B cell (primary cell): ENCODE data around the gene FRS3. TPM values are rescaled to one million over a fixed set of nuclear protein-coding genes. Genes with fewer than 3 reads are reported as not detected.

Experiments
- ATAC-seq: fragments of 200-7000 bp; cut with Tn5 transposase; one replicate; pipeline ENCODE4 v1.10.0; 2021; ENCODE audit warnings: low read depth, mild to moderate bottlenecking, moderate number of reproducible peaks, moderate library complexity
- CTCF ChIA-PET: fragments of 350-600 bp; sonication (Branson Sonifier 250); formaldehyde crosslinking; loops from one replicate; lab custom pipeline; 2021; ENCODE audit warnings: antibody characterized with exemption, inconsistent platforms; lab: Charles Lee
- POLR2A ChIA-PET: fragments of 350-600 bp; sonication (Branson Sonifier 250); formaldehyde crosslinking; loops from one replicate; lab custom pipeline; 2021; ENCODE audit warnings: antibody characterized with exemption; lab: Charles Lee
- DNase-seq: peaks from one replicate; pipeline ENCODE4 v3.0.0; 2013
- H2AFZ ChIP-seq: 2 replicates; pipeline ENCODE4 v1.6.1; 2012; ENCODE audit warnings: mild to moderate bottlenecking, low read depth, low read length; ENCODE audit not compliant: insufficient read depth, poor library complexity, severe bottlenecking
- H3K27ac ChIP-seq, 2 donors: 1 replicate in 1 of 2; 2 replicates in 1 of 2; pipeline ENCODE4 v1.5.1; 2012 to 2013; ENCODE audit warnings: low read length in 2 of 2, mild to moderate bottlenecking in 2 of 2, moderate library complexity in 1 of 2
- H3K27me3 ChIP-seq, 4 experiments: fragments of 200-600 bp in 1 of 4; sonication (generic) in 1 of 4; replicated peaks in 1 of 4; 1 replicate in 2 of 4; 2 replicates in 2 of 4; pipeline versions ENCODE4 v1.6.1 to v1.7.0; 2013 to 2016; ENCODE audit warnings: low read length in 3 of 4, mild to moderate bottlenecking in 2 of 4, mixed read lengths in 1 of 4, moderate library complexity in 1 of 4; ENCODE audit not compliant: insufficient read depth in 4 of 4, control insufficient read depth in 3 of 4; ENCODE audit errors: control extremely low read depth in 1 of 4
- H3K36me3 ChIP-seq, 2 experiments: replicated peaks in 1 of 2; 1 replicate in 1 of 2; 2 replicates in 1 of 2; pipeline versions ENCODE4 v1.6.1 to v1.7.1; 2013; ENCODE audit warnings: low read length in 1 of 2; ENCODE audit not compliant: insufficient read depth in 2 of 2, control insufficient read depth in 1 of 2; ENCODE audit errors: control extremely low read depth in 1 of 2, extremely low read depth in 1 of 2
- H3K4me1 ChIP-seq, 2 donors: fragments of 200-600 bp in 1 of 2; sonication (generic) in 1 of 2; 1 replicate in 1 of 2; 2 replicates in 1 of 2; pipeline versions ENCODE4 v1.5.1 to v1.6.1; 2013 to 2017; ENCODE audit warnings: low read length in 2 of 2; ENCODE audit not compliant: control insufficient read depth in 2 of 2, insufficient read depth in 2 of 2
- H3K4me2 ChIP-seq: replicated peaks from 2 replicates; pipeline ENCODE3; 2012; ENCODE audit warnings: mild to moderate bottlenecking, low read depth, low read length; ENCODE audit not compliant: poor library complexity, severe bottlenecking
- H3K4me3 ChIP-seq, 5 experiments: fragments of 200-600 bp in 1 of 5; sonication (generic) in 1 of 5; 1 replicate in 3 of 5; 2 replicates in 2 of 5; pipeline versions ENCODE4 v1.5.1 to v1.7.0; 2011 to 2016; ENCODE audit warnings: low read length in 4 of 5, mild to moderate bottlenecking in 4 of 5, low read depth in 2 of 5, control low read depth in 1 of 5, moderate library complexity in 1 of 5; ENCODE audit not compliant: insufficient read depth in 1 of 5; ENCODE audit errors: control extremely low read depth in 1 of 5, extremely low read depth in 1 of 5
- H3K79me2 ChIP-seq: fragments of 200-600 bp; sonication (generic); one replicate; pipeline ENCODE4 v1.6.0; 2016; ENCODE audit warnings: low read length; ENCODE audit not compliant: control insufficient read depth, insufficient read depth
- H3K9ac ChIP-seq: fragments of 200-600 bp; sonication (generic); 2 replicates; pipeline ENCODE4 v1.6.1; 2017; ENCODE audit warnings: mild to moderate bottlenecking, low read length, moderate library complexity
- H3K9me3 ChIP-seq, 3 donors: one replicate each; pipeline versions ENCODE4 v1.6.1 to v1.7.1; 2013; ENCODE audit warnings: low read length in 2 of 3; ENCODE audit not compliant: control insufficient read depth in 2 of 3, insufficient read depth in 1 of 3; ENCODE audit errors: control extremely low read depth in 1 of 3
- H4K20me1 ChIP-seq: 2 replicates; pipeline ENCODE4 v1.6.0; 2012; ENCODE audit warnings: mild to moderate bottlenecking, low read length; ENCODE audit not compliant: insufficient read depth, control insufficient read depth, poor library complexity, severe bottlenecking
- H3K27ac Mint-ChIP-seq: one replicate; pipeline ENCODE4 v1.8.0; 2021; ENCODE audit warnings: mixed read lengths
- H3K27me3 Mint-ChIP-seq: one replicate; pipeline ENCODE4 v1.8.0; 2021; ENCODE audit warnings: mixed read lengths
- H3K4me1 Mint-ChIP-seq: one replicate; pipeline ENCODE4 v1.8.0; 2021; ENCODE audit warnings: mixed read lengths
- H3K4me3 Mint-ChIP-seq: one replicate; pipeline ENCODE4 v1.8.0; 2021; ENCODE audit warnings: mixed read lengths
- H3K9me3 Mint-ChIP-seq: one replicate; pipeline ENCODE4 v1.8.0; 2022; ENCODE audit warnings: mixed read lengths; ENCODE audit not compliant: insufficient read depth
- CTCF ChIP-seq: fragments of 200-600 bp; IDR thresholded peaks from one replicate; pipeline ENCODE4 v1.8.0; 2022; ENCODE audit warnings: antibody characterized with exemption, mild to moderate bottlenecking
- EZH2 ChIP-seq: IDR thresholded peaks from 2 replicates; pipeline ENCODE4 v1.6.1; 2012; ENCODE audit warnings: borderline replicate concordance, low read depth, mild to moderate bottlenecking, moderate library complexity, low read length; ENCODE audit not compliant: insufficient read depth, poor library complexity, severe bottlenecking
- WGBS: methylation state at CpG from one replicate; pipeline ENCODE4 v1.1.5; 2013; ENCODE audit warnings: missing lambda C conversion rate; ENCODE audit not compliant: insufficient coverage; 5-methylcytosine and 5-hydroxymethylcytosine counted together
- intact Hi-C: fragments of 100-400 bp; cut with micrococcal nuclease; formaldehyde crosslinking; loops from one replicate; pipeline ENCODE4 v1.10.0; 2022
- polyA plus RNA-seq: library from polyadenylated mRNA; depleted of rRNA; stranded (reverse); fragments of >200 nt; gene quantifications from 2 replicates; pipeline ENCODE4 v1.2.3, GENCODE V29; 2012
- total RNA-seq, 2 donors: library from RNA; stranded (reverse); fragments of 120-200 nt in 1 of 2; gene quantifications; 1 replicate in 1 of 2; 2 replicates in 1 of 2; pipeline versions ENCODE4 v1.2.3 to v1.2.4, GENCODE V29; 2013 to 2022

Gene FRS3
- total and polyA plus RNA-seq, 2 donors (not counting 1 experiment from before 2014, with no cell fraction given), result 9.8 to 12.0 TPM

GRCh38 chr6:41758641-41759035 lies 21.1 kb downstream of the FRS3 start:
- WGBS, result 95% methylated on average over 3 of the region's 6 CpGs
- Histone ChIP-seq H3K4me1 (no peaks in the 10 kb centered on the region), H3K27me3 (peaks cover 0 to 3% (median 0%) of the 10 kb centered on the region in 4 experiments), H3K9ac (no peak overlapping the region), H2AFZ (no peak overlapping the region), H4K20me1 (no peaks in the 10 kb centered on the region), H3K4me2 (no peak overlapping the region), H3K36me3 (no peaks in the 10 kb centered on the region), H3K4me3 (no peak overlapping the region), H3K79me2 (no peaks in the 10 kb centered on the region), H3K9me3 (no peaks in the 10 kb centered on the region), H3K27ac (no peak overlapping the region)
- ATAC-seq, result no peak
- Mint-ChIP-seq H3K4me1 (no peaks in the 10 kb centered on the region), H3K27ac (no peak overlapping the region), H3K4me3 (no peak overlapping the region), H3K27me3 (peaks cover 3% of the 10 kb centered on the region), H3K9me3 (no peaks in the 10 kb centered on the region)
- TF ChIP-seq CTCF (no peak), EZH2 (no peak)
- intact Hi-C loops, result no loop called here
- ChIA-PET CTCF (interaction anchor here (0.7 kb wide), 1 partner anchor 74 kb away, joined by 4 read pairs; no protein-coding TSS in a partner anchor), POLR2A (no interaction called here)
- no peak for DNase-seq

GRCh38 chr6:41757931-41758640 lies 21.6 kb downstream of the FRS3 start:
- Histone ChIP-seq H3K4me3 (no peak overlapping the region), H4K20me1 (no peaks in the 10 kb centered on the region), H3K79me2 (no peaks in the 10 kb centered on the region), H2AFZ (no peak overlapping the region), H3K27ac (no peak overlapping the region), H3K9ac (no peak overlapping the region), H3K4me2 (no peak overlapping the region), H3K4me1 (no peaks in the 10 kb centered on the region), H3K27me3 (no peaks in the 10 kb centered on the region), H3K36me3 (no peaks in the 10 kb centered on the region), H3K9me3 (no peaks in the 10 kb centered on the region)
- Mint-ChIP-seq H3K27me3 (peaks cover 3% of the 10 kb centered on the region), H3K4me3 (no peak overlapping the region), H3K9me3 (no peaks in the 10 kb centered on the region), H3K4me1 (no peaks in the 10 kb centered on the region), H3K27ac (no peak overlapping the region)
- CTCF ChIA-PET, result no interaction called here
- TF ChIP-seq EZH2 (no peak), CTCF (no peak)
- DNase-seq, result no peak
- intact Hi-C loops, result no loop called here
- POLR2A ChIA-PET, result no interaction called here
- ATAC-seq, result no peak
- 88% methylated on average over 4 of the region's 8 CpGs for WGBS
